GM18873 (cell line): Measurements from ENCODE around the gene LETM1.

Experiments
- ATAC-seq: cut with Tn5 transposase; IDR thresholded peaks from one replicate; pipeline ENCODE4 v1.9.1; 2021; ENCODE audit warnings: mild to moderate bottlenecking, moderate library complexity, moderate number of reproducible peaks; ENCODE audit not compliant: unreplicated experiment, low FRiP score

LETM1 gene

DNA sequence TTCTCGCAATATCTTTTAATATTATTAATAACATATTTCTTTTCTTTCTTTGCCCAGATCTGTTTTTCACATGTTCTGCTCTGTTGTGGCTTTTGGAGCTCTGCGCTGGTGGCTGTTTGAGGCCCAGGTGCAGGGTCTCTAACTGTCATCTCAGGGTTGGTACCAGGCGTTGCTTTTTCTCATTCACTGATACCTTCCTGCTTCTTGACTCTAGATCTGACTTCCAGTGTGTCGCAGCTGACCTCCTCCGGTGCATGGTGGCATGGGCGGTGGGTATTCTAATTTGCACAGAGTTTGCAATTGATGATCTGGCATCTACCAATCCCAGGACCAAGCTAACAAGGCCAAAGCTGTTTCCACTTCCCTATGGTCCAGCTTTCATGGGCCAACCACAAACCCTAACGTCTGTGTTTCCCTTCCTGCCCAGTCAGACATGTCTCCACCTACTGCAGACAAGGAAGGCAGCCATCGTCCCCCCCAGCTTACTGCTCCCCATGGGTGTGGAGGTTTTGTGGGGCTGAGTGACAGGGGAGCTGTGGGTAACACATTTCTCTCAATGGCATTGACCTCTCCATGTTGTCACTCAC, 25.2 kb downstream of the LETM1 start:
- ATAC-seq: no peak

- no peak for ATAC-seq
Measured at GRCh38 chr4:1830234-1830633, 25.7 kb downstream of the LETM1 start.

- no peak for ATAC-seq
Measured at GRCh38 chr4:1826531-1827350, 29.2 kb downstream of the LETM1 start.

- no peak for ATAC-seq
Measured at GRCh38 chr4:1825326-1825725, 30.6 kb downstream of the LETM1 start.

- no peak for ATAC-seq
Measured at GRCh38 chr4:1824746-1825145, 31.2 kb downstream of the LETM1 start.

- no peak for ATAC-seq
Measured at GRCh38 chr4:1823545-1823932, 32.4 kb downstream of the LETM1 start.

DNA sequence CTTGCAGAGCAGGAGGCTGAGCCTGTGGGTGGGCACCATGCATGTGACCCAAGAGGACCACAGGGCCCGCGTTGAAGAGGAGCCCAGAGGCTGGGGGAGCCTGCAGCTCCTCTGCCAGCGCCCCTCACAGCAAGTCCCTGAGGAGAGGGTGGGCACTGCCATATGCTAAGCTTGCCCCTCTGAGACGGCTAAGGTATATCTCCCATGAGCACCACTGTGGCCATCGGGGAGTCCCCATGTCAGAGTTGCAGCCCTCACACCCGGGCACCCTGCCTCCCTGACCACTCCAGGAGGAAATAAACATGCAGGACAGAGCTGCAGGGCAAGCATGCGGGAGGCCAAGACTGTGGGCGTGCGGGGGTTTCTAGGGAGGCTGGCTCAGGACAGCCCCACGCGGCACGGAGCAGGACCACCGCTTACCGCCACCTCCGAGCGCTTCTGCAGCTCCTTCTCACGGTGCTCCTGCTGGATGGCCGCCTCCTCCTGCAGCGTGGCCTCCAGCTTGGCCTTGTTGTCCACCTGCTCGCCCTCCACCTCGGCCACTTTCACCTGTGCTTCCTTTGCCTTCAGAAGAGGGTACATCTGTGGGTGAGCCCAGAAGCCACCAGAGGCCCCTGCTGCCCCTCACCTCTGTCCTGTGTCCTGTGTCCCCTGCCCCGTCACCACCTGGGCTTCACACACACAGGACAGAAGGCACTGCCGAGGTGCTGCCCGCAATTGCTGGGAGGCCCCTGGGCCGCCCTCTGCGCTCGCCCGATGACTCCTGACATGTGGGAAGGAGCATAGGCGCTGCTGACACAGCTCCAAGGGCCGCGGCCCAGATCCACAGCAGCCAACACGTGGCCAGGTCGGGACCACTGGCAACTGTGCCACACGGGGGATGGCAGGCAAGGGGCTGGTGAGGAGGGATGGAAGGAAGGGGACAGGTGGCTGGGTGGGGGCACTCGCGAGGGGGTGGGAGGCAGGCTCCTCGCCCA, 33.1 kb downstream of the LETM1 start:
- no peak for ATAC-seq

DNA sequence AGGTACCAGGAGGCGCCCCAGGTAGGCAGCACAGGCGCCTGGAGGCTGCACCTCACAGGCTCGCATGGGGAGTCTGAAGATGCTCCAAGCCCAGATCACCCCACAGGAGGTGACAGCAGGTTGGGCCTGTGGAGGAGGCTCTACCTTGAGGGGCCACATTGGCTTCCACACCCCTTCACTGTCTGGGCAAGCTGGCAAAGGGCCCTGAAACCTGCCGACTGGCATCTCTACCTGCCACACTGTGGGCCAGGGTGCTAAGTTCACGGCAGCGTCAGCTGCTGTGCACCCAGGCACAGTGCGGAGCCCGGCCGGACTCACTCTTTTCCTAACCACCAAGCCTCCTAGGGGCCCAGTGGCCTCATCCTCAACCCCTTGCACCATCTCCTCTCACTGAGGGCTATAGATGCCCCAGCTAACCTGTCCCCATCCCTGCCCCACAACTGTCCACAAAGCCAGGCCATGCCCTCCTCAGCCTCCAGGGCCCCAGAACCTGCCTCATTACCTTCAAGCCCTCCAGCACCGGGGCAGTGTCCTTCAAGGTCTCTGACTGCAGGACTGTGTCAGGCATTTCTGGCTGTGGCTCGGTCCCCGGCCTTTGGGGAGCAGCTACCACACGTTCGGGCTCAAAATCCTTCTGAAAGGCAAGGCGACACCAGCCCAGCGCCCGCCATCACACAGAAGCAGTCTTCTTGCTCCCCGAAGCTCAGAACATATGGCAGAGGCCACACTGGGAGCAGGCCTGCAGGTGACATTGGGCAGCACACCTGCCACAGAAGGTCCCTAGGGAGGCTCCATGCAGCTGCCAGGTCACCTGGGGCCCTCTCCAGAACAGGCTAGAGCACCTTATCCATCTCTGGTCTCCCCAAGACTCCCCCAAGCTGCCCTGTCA, 34.0 kb downstream of the LETM1 start:
- no peak for ATAC-seq

GRCh38 chr4:1819816-1820215, 36.1 kb downstream of the LETM1 start:
- ATAC-seq: no peak

- ATAC-seq: no peak
Measured at GRCh38 chr4:1819284-1819683, 36.7 kb downstream of the LETM1 start.

- ATAC-seq: no peak
Measured at GRCh38 chr4:1815997-1816860, 39.7 kb downstream of the LETM1 start.

DNA sequence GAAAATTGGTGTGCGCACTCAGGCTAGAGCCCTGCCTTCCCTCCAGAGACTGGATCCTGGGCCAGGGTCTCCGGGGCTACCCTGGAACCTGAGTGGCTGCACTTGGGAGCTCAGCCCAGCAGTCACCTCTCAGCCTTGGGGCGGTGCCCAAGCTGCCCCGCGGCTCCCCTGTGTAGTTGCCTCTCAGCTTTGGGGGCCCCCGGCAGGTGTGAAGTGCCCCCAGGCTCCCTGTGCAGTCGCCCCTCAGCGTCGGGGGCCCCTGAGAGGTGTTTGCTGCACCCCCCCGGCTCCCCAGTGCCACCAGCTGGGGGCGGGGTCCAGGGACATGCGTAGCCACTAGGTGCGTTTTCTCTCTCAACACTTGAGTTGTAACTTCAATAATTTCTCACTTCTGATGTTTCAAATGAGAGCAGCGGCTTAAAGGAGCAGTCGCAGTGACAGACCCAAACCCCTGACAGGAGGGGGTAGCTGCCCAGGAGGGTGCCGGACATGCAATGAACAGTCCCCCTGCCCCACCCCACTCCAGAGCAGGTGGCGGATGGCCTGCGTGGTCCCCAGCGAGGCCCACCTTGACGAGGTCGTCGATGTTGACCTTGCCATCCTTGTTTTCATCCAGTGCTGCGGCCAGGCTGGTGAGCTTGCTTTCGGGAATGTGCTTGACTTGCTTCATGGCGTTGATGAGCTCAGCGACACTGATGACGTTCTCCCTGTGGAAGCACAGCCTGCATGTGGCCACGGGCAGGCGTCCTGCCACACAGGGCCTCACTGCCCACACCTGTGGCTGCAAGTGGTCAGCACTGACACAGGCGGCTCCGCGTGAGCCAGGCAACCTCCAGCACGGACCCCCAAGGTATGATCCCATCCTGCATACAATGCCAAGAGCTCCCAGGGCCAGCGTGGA, 40.6 kb downstream of the LETM1 start:
- ATAC-seq: no peak

GRCh38 chr4:1814453-1814852, 41.5 kb downstream of the LETM1 start:
- no peak for ATAC-seq

- no peak for ATAC-seq
Measured at GRCh38 chr4:1813915-1814314, 42.0 kb downstream of the LETM1 start.

DNA sequence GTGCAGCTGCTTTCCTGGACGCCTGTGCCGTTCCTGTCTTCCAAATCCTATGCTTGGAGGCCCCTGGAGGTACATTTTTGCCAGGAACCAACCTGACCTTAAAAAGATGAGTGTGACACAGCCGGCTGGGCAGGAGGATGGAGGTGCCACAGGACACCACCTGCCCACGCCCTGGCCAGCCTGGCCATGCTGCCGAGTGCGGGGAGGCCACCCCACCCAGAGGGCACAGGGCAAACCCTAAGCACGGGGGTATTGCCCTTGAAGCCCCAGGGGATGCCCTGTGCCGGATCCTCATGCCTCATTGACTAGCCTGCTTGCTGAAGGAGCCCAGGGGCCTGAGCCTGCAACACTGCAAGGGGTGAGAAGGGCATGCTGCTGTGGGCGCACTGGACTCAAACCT, 42.7 kb downstream of the LETM1 start:
- no peak for ATAC-seq

GRCh38 chr4:1812720-1813119, 43.2 kb downstream of the LETM1 start:
- no peak for ATAC-seq

DNA sequence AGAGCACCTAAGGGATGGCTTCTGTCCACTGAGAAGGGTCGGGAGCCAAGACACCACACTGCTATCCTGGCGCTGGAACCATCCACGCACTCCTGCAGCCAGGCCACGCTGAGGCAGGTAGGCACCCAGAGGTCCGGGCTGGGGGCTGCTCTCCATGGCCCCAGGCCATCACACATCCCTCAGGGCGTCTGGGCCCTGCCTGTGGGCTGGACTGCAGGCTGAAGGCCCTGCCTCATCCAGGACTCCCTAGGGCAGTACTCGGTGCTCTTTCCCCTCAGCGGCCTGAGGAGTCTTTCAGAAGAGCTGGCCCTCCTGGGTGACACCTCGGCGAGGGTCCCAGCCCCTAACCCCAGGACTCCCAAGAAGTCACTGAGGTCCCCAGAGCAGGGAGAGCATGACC, 45.2 kb downstream of the LETM1 start:
- no peak for ATAC-seq
